LNCaP clone FGC (cell line): ENCODE results near the gene GPR12.
"Not testable (repeated sequence)": the region's sequence is repeated elsewhere in the genome, so short reads cannot be mapped to it uniquely, and the experiment has no call there.

ENCODE experiments used
- DNase-seq: peaks from one replicate; pipeline ENCODE4 v3.0.0-alpha.2; 2011; ENCODE audit warnings: low read depth
- H3K4me3 ChIP-seq: 2 replicates; pipeline ENCODE4 v1.5.1; 2011; ENCODE audit warnings: mild to moderate bottlenecking, low read depth, low read length, control low read depth
- TF ChIP-seq, protein P1 (sequence below): IDR thresholded peaks from 2 replicates; pipeline ENCODE4 v1.5.1; 2012; ENCODE audit warnings: mild to moderate bottlenecking; ENCODE audit not compliant: control insufficient read depth, insufficient read depth; ENCODE audit errors: extremely low read depth

Gene GPR12

DNA sequence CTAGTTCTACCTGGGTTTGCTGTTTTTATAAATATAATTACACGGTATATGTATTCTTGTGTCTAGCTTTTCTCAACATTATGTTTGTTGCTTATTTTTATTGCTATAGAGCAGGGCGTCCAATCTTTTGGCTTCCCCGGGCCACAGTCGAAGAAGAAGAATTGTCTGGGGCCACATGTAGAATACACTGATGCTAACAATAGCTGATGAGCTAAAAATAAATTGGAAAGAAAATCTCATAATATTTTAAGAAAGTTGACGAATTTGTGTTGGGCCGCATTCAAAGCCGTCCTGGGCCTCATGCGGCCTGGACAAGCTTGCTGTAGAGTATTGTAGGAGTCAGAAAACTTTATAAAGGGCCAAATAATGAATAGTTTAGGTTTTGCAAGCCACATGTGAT is 33.9 kb downstream of the GPR12 start:
- no peak overlapping the region for H3K4me3 ChIP-seq
- DNase-seq, result no peak
- TF ChIP-seq, protein P1, sequence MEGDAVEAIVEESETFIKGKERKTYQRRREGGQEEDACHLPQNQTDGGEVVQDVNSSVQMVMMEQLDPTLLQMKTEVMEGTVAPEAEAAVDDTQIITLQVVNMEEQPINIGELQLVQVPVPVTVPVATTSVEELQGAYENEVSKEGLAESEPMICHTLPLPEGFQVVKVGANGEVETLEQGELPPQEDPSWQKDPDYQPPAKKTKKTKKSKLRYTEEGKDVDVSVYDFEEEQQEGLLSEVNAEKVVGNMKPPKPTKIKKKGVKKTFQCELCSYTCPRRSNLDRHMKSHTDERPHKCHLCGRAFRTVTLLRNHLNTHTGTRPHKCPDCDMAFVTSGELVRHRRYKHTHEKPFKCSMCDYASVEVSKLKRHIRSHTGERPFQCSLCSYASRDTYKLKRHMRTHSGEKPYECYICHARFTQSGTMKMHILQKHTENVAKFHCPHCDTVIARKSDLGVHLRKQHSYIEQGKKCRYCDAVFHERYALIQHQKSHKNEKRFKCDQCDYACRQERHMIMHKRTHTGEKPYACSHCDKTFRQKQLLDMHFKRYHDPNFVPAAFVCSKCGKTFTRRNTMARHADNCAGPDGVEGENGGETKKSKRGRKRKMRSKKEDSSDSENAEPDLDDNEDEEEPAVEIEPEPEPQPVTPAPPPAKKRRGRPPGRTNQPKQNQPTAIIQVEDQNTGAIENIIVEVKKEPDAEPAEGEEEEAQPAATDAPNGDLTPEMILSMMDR, result no peak

DNA sequence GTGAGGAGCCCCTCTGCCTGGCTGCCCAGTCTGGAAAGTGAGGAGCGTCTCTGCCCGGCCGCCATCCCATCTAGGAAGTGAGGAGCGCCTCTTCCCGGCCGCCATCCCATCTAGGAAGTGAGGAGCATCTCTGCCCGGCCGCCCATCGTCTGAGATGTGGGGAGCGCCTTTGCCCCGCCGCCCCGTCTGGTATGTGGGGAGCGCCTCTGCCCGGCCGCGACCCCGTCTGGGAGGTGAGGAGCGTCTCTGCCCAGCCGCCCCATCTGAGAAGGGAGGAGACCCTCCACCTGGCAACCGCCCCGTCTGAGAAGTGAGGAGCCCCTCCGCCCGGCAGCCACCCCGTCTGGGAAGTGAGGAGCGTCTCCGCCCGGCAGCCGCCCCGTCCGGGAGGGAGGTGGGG is 37.0 kb downstream of the GPR12 start:
- H3K4me3 ChIP-seq, DNase-seq: not testable (repeated sequence)

DNA sequence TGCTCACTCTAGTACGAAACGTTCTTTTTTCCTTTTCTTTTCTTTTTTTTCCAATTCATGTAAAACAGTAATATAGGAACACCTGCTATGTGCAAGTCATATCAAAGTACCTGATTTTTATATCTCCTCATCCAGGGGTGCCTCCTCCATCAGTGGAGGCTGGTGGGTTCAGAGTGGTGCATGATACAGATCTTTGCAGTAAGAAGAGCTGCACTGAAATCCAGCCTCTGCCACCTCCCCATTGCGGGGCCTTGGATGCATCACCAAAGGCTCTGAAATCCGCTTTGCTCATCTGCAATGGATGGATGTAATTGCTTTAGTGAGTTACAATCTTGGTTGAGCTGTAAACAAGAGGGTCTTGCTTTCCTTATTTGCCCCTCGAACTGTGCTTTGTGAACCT is 38.3 kb downstream of the GPR12 start:
- TF ChIP-seq, protein P1, result no peak
- no peak overlapping the region for H3K4me3 ChIP-seq
- DNase-seq, result no peak

DNA sequence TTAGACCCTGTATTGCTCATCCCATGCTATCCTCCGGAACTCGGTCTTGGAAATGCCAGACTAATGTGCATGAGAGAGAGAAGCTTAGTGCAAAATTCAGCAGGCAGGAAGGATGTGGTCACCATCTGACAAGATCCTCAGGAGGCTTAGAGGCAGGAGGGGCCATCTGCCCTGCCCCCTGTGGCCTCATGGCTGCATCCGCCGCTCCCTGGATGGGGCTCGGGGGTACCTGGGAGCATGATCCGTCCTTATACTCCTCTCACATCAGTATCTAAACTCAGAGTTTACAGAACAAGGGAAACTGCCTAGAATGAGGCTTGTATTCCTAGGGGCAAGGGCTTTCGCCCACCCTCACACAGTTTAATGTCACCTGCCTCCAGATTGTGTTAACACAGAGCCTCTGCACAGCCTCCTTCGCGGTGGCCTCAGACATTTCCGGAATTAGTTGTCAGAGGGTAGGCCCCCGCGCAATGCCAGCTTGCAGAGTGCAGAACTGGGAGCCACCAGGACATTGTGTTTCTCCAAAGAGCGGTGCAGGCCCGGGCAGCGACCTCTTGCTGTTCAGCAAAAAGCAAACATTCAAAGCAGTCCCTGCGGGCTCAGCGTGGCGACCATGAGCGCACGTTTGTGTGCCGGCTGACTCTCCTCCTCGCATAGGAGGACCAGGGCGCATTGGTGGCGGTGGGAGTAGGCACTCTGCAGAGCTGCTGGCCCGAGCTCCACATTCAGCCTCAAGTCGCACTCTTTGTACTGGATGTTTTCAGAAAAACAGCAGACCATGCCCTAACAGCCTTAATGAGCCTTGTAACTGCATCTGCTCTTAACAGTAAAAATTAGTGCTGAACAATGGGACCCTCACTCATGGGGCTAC is 39.1 kb downstream of the GPR12 start:
- TF ChIP-seq, protein P1, result no peak
- no peak overlapping the region for H3K4me3 ChIP-seq
- DNase-seq, result no peak

DNA sequence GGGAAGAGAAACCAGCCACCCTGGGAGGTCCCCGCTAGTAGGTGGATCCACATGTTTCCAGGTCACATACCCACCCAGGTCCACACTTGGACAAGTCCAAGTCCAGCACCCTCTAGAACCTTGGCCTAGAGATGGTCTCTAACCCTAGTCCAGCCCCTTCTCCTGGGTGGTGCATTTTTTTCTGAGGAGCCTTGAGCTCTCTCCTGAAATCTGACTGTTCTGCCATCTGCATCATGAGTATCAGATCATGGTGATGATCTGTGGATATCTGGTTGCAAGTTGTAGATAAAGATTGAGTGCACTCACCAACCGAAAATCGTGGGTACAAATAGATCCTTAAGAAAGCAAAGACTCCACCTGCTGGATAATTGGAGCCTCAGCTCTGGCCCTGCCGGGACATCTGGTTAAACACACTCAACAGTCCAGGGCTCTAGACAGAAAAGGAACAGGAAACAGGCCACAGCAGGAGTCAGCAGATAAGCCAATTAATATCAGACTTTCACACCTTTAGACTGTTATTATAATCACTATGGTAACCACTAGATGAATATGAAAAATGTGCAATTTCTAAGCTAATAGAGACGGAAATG is 41.1 kb downstream of the GPR12 start:
- TF ChIP-seq, protein P1, result peak; percentile 33
- DNase-seq, result no peak
- H3K4me3 ChIP-seq, result no peak overlapping the region

DNA sequence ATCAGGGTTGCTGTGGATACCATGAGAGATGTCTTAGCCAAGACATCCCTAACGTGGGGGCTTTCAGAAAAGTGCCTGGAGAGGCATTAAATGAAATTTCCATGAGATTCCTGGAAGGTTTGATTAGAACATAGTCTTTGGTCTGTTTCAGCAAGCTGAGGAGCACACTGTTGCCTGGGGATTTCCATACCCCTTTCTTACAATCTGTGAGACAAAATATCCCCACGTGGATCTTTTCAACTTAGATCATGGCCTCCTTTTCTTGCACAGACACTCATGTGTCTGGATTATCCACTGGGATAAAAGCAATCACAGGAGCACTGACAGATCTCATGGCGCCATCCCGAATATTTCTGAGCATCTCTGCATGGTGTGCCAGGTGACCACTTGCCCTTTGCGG is 41.7 kb downstream of the GPR12 start:
- TF ChIP-seq, protein P1, result no peak
- no peak overlapping the region for H3K4me3 ChIP-seq
- DNase-seq, result no peak

DNA sequence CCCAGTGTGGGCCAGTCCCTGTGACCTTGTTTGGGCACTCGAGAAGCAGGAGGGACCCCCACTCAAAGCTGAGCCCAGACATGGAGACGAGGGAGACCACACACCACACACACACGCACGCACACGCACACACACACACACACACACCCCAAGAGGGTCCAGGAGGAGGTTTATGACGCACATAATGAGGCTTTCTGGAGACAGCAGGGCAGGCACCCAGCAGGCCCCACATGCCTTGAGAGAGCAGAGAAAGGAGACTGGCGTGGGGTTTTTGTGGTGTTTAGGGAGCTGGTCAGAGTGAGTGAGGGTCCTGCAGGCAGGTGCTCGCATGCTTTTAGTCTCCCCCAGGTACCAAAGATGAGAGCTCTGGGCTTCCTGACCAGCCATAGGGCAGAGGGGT is 42.4 kb downstream of the GPR12 start:
- H3K4me3 ChIP-seq, result no peak overlapping the region
- TF ChIP-seq, protein P1, result no peak
- no peak for DNase-seq
